Neuronal stem cell (in vitro differentiated cells): ENCODE results near the gene SERINC3.

ENCODE experiments used
- DNase-seq: peaks from one replicate; pipeline ENCODE4 v3.0.0-alpha.2; 2013; ENCODE audit warnings: low spot score
- H2AFZ ChIP-seq: one replicate; pipeline ENCODE4 v1.6.1; 2013; ENCODE audit warnings: mild to moderate bottlenecking, low read length, inconsistent platforms
- H2AK5ac ChIP-seq: 2 replicates; pipeline ENCODE4 v1.6.1; 2013; ENCODE audit warnings: low read depth, mild to moderate bottlenecking, inconsistent platforms, low read length, moderate library complexity, mixed read lengths
- H2BK120ac ChIP-seq: 2 replicates; pipeline ENCODE4 v1.6.1; 2013; ENCODE audit warnings: low read depth, mild to moderate bottlenecking, inconsistent platforms, low read length, moderate library complexity, mixed read lengths
- H2BK12ac ChIP-seq: one replicate; pipeline ENCODE4 v1.6.1; 2013; ENCODE audit warnings: low read length, inconsistent platforms
- H2BK15ac ChIP-seq: 2 replicates; pipeline ENCODE4 v1.6.1; 2013; ENCODE audit warnings: mild to moderate bottlenecking, low read length, inconsistent platforms, mixed read lengths
- H2BK5ac ChIP-seq: one replicate; pipeline ENCODE4 v1.6.1; 2013; ENCODE audit warnings: inconsistent platforms, mild to moderate bottlenecking, low read length, moderate library complexity
- H3K14ac ChIP-seq: one replicate; pipeline ENCODE4 v1.6.1; 2013; ENCODE audit warnings: low read length, inconsistent platforms
- H3K18ac ChIP-seq: 2 replicates; pipeline ENCODE4 v1.6.1; 2013; ENCODE audit warnings: low read length, inconsistent platforms
- H3K23ac ChIP-seq: 2 replicates; pipeline ENCODE4 v1.6.1; 2013; ENCODE audit warnings: low read depth, mild to moderate bottlenecking, mixed read lengths, low read length, inconsistent platforms; ENCODE audit not compliant: poor library complexity
- H3K27ac ChIP-seq: replicated peaks from 3 replicates; pipeline ENCODE4 v1.5.1; 2013; ENCODE audit warnings: low read length, inconsistent platforms
- H3K27me3 ChIP-seq, 3 experiments: 2 replicates each; pipeline ENCODE4 v1.6.1; 2013; ENCODE audit warnings: low read length in 3 of 3, mild to moderate bottlenecking in 2 of 3, inconsistent platforms in 1 of 3, low read depth in 1 of 3, mixed read lengths in 1 of 3, moderate library complexity in 1 of 3; ENCODE audit not compliant: control insufficient read depth in 3 of 3, insufficient read depth in 3 of 3
- H3K36me3 ChIP-seq, 2 donors: replicated peaks in 1 of 2; 2 replicates each; pipeline ENCODE4 v1.6.1; 2013; ENCODE audit warnings: low read length in 2 of 2; ENCODE audit not compliant: control insufficient read depth in 2 of 2, insufficient read depth in 2 of 2
- H3K4ac ChIP-seq: 2 replicates; pipeline ENCODE4 v1.6.1; 2013; ENCODE audit warnings: inconsistent platforms, mild to moderate bottlenecking, low read length, moderate library complexity
- H3K4me1 ChIP-seq, 2 donors: 1 replicate in 1 of 2; 2 replicates in 1 of 2; pipeline ENCODE4 v1.6.1; 2013; ENCODE audit warnings: low read length in 2 of 2, low read depth in 1 of 2; ENCODE audit not compliant: control insufficient read depth in 2 of 2, insufficient read depth in 1 of 2
- H3K4me2 ChIP-seq: one replicate; pipeline ENCODE4 v1.6.1; 2013; ENCODE audit warnings: mild to moderate bottlenecking, low read length, inconsistent platforms; ENCODE audit not compliant: insufficient read depth, poor library complexity, severe bottlenecking
- H3K4me3 ChIP-seq, 2 donors: 2 replicates each; pipeline ENCODE4 v1.5.1; 2013; ENCODE audit warnings: low read length in 2 of 2, mild to moderate bottlenecking in 2 of 2, inconsistent platforms in 1 of 2, moderate library complexity in 1 of 2
- H3K79me1 ChIP-seq: one replicate; pipeline ENCODE4 v1.6.1; 2013; ENCODE audit warnings: low read depth, mild to moderate bottlenecking, inconsistent platforms, low read length, moderate library complexity
- H3K9ac ChIP-seq: one replicate; pipeline ENCODE4 v1.6.1; 2013; ENCODE audit warnings: mild to moderate bottlenecking, low read depth, low read length, inconsistent platforms; ENCODE audit not compliant: poor library complexity
- H3K9me3 ChIP-seq, 2 donors: replicated peaks in 1 of 2; 2 replicates each; pipeline versions ENCODE3 to v1.6.1; 2013; ENCODE audit warnings: low read length in 2 of 2, mild to moderate bottlenecking in 2 of 2, inconsistent platforms in 1 of 2, low read depth in 1 of 2, mixed read lengths in 1 of 2, moderate library complexity in 1 of 2; ENCODE audit not compliant: control insufficient read depth in 2 of 2, insufficient read depth in 1 of 2
- H4K8ac ChIP-seq: one replicate; pipeline ENCODE4 v1.6.1; 2013; ENCODE audit warnings: low read depth, mild to moderate bottlenecking, inconsistent platforms, low read length, moderate library complexity
- H4K91ac ChIP-seq: one replicate; pipeline ENCODE4 v1.6.1; 2013; ENCODE audit warnings: low read length, low read depth, mild to moderate bottlenecking, inconsistent platforms; ENCODE audit not compliant: poor library complexity
- WGBS, 2 donors: extraction: QIAGEN DNeasy Blood & Tissue Kit; methylation state at CpG; one replicate each; pipeline ENCODE4 v1.1.7; 2013; ENCODE audit warnings: missing lambda C conversion rate in 2 of 2, mixed read lengths in 1 of 2; ENCODE audit not compliant: insufficient read length in 2 of 2, insufficient replicate concordance in 1 of 2; ENCODE audit errors: extremely low coverage in 2 of 2; 5-methylcytosine and 5-hydroxymethylcytosine counted together

SERINC3 gene

DNA sequence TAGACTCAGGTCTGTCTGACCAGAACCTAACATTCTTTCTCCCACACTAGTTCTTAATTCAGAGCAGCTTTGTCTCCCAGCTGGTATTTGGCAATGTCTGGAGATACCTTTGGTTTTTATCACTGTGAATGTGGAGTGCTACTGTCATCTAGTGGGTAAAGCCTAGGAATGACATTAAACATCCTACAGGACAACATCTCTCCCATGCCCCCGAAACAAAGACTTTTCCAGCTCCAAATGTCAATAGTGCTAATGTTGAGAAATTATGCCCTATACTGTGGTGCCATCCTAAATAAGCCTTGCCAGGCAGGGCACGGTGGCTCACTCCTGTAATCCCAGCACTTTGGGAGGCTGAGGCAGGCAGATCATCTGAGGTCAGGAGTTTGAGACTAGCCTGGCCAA is 50.4 kb downstream of the SERINC3 start:
- H3K79me1 ChIP-seq: no peaks in the 10 kb centered on the region
- H2AFZ ChIP-seq: no peak overlapping the region
- no peak overlapping the region for H2BK120ac ChIP-seq
- no peak overlapping the region for H3K14ac ChIP-seq
- no peak overlapping the region for H2AK5ac ChIP-seq
- no peak overlapping the region for H3K18ac ChIP-seq
- no CpG with 5 or more reads among the region's 2 CpGs for WGBS, 2 donors
- H2BK5ac ChIP-seq: no peak overlapping the region
- H3K4me1 ChIP-seq: peaks cover 4 to 7% of the 10 kb centered on the region in 2 donors
- no peak overlapping the region for H4K91ac ChIP-seq
- no peak overlapping the region for H3K4me2 ChIP-seq
- H3K4ac ChIP-seq: no peak overlapping the region
- no peak overlapping the region for H4K8ac ChIP-seq
- no peak overlapping the region for H3K27ac ChIP-seq
- H3K36me3 ChIP-seq: no peaks in the 10 kb centered on the region
- no peak overlapping the region for H2BK15ac ChIP-seq
- no peak overlapping the region for H2BK12ac ChIP-seq
- H3K4me3 ChIP-seq: no peak overlapping the region
- no peak overlapping the region for H3K23ac ChIP-seq
- peaks cover 0 to 4% (median 2%) of the 10 kb centered on the region in 3 experiments for H3K27me3 ChIP-seq
- DNase-seq: no peak
- H3K9me3 ChIP-seq: no peaks in the 10 kb centered on the region
- no peak overlapping the region for H3K9ac ChIP-seq

DNA sequence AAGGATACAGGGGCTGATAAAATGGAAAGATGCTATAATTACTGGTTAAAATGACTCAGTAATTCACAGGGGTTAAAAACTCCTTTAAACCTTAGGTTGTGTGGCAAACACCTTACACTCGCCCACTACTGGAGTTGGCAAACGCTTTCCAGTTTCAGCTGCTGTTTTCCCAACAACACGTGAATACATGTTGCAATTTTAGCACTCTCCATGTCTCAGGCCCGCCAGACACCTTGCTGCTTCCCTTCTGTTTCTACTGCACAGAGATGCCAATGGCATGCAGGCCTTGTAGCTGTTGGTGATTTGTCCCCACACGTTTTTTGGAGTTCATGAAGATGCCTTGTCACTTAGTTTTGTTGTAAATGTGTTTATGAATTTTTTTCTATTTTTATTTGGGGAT is 51.5 kb downstream of the SERINC3 start:
- DNase-seq: no peak
- H3K4ac ChIP-seq: no peak overlapping the region
- no peaks in the 10 kb centered on the region for H3K9me3 ChIP-seq
- no peak overlapping the region for H3K27ac ChIP-seq
- H2BK12ac ChIP-seq: no peak overlapping the region
- H3K4me3 ChIP-seq: no peak overlapping the region
- H3K4me1 ChIP-seq: peaks cover 2% of the 10 kb centered on the region in 2 donors
- H3K4me2 ChIP-seq: no peak overlapping the region
- no CpG with 5 or more reads among the region's 5 CpGs for WGBS, 2 donors
- H2AK5ac ChIP-seq: no peak overlapping the region
- no peaks in the 10 kb centered on the region for H3K79me1 ChIP-seq
- peaks cover 0 to 7% (median 2%) of the 10 kb centered on the region in 3 experiments for H3K27me3 ChIP-seq
- H2BK5ac ChIP-seq: no peak overlapping the region
- H2BK15ac ChIP-seq: no peak overlapping the region
- no peak overlapping the region for H2AFZ ChIP-seq
- H2BK120ac ChIP-seq: no peak overlapping the region
- no peak overlapping the region for H3K14ac ChIP-seq
- no peak overlapping the region for H3K23ac ChIP-seq
- no peak overlapping the region for H3K18ac ChIP-seq
- no peak overlapping the region for H3K9ac ChIP-seq
- no peak overlapping the region for H4K91ac ChIP-seq
- H4K8ac ChIP-seq: no peak overlapping the region
- H3K36me3 ChIP-seq: no peaks in the 10 kb centered on the region

DNA sequence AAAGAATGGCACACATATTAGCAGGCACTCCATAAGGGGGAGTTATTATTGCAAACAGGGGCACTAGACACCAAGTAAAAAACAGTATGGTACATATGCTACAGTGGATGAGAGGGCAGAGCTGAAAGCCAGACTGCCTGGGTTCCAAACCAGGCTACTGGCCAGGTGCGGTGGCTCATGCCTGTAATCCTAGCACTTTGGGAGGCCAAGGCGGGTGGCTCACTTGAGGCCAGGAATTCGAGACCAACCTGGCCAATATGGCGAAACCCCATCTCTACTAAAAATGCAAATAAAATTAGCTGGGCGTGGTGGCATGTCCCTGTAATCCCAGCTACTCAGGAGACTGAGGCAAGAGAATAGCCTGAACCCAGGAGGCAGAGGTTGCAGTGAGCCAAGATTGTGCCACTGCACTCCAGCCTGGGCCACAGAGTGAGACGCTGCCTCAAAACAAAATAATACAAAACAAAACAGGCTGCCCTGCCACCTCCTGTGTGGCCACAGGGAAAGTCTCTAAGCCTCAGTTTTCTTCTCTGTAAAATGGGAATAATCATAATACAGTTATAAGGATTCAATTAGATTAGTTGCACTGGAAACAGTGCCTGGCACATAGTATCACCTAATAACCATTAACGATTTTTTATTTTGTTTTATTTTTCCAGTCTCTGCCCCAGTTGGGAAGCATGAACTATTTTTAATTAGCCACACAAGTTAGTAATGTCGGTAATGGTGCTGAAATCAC is 53.7 kb downstream of the SERINC3 start:
- Histone ChIP-seq H2BK12ac (no peak overlapping the region), H2BK5ac (no peak overlapping the region), H2AK5ac (no peak overlapping the region), H2AFZ (no peak overlapping the region), H3K23ac (no peak overlapping the region), H3K79me1 (no peaks in the 10 kb centered on the region), H3K4me3 (no peak overlapping the region), H3K4me1 (peaks cover 0 to 2% of the 10 kb centered on the region in 2 donors), H4K8ac (no peak overlapping the region), H3K36me3 (no peaks in the 10 kb centered on the region), H2BK120ac (no peak overlapping the region), H4K91ac (no peak overlapping the region), H3K9me3 (no peaks in the 10 kb centered on the region), H3K4ac (no peak overlapping the region), H3K14ac (no peak overlapping the region), H3K4me2 (no peak overlapping the region), H2BK15ac (no peak overlapping the region), H3K27me3 (peaks cover 0 to 11% (median 2%) of the 10 kb centered on the region in 3 experiments), H3K18ac (no peak overlapping the region), H3K27ac (no peak overlapping the region), H3K9ac (no peak overlapping the region)
- no CpG with 5 or more reads among the region's 8 CpGs for WGBS, 2 donors
- DNase-seq: no peak

DNA sequence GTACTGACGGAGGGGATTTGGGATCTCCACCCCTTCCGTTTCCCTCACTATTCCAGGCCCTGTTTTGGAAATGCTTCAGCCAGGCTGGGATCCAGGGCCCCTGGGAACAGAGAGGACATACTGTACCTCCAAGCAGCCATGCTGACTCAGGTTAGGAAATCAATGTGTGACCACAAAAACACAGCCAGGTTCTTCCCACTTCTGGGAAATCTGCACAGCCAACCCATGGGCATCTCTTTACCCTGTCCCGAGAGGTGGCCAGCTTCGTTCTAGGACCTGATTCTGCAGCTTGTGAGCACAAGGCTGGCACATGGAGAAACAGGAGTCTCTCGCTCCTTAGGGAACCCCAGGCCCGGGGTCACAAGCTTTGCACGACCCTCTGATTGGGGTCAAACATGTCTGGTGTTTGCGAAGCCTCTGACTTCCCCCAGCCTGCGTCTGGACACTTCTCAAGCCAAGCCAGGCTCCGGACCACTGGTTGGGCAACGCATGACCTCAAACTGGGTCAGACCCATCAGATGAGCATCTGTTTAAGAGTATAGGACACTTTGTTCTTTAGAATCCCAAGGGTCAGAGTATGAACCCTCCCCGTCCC is 54.5 kb downstream of the SERINC3 start:
- H3K9ac ChIP-seq: no peak overlapping the region
- H3K23ac ChIP-seq: no peak overlapping the region
- no peak overlapping the region for H4K8ac ChIP-seq
- no peak overlapping the region for H2BK120ac ChIP-seq
- H3K18ac ChIP-seq: no peak overlapping the region
- no peak overlapping the region for H2BK15ac ChIP-seq
- H3K4me2 ChIP-seq: no peak overlapping the region
- no peak for DNase-seq
- H3K4me1 ChIP-seq: peaks cover 0 to 2% of the 10 kb centered on the region in 2 donors
- no peak overlapping the region for H3K4ac ChIP-seq
- no peak overlapping the region for H3K14ac ChIP-seq
- peak overlapping the region; percentile 22 for H2AK5ac ChIP-seq
- no peaks in the 10 kb centered on the region for H3K9me3 ChIP-seq
- WGBS, 2 donors: no CpG with 5 or more reads among the region's 12 CpGs
- H3K36me3 ChIP-seq: no peaks in the 10 kb centered on the region
- H2AFZ ChIP-seq: peak overlapping the region; percentile 66
- H4K91ac ChIP-seq: no peak overlapping the region
- no peak overlapping the region for H3K27ac ChIP-seq
- no peaks in the 10 kb centered on the region for H3K79me1 ChIP-seq
- H3K27me3 ChIP-seq: peaks cover 0 to 7% (median 2%) of the 10 kb centered on the region in 3 experiments
- H2BK5ac ChIP-seq: no peak overlapping the region
- no peak overlapping the region for H3K4me3 ChIP-seq
- no peak overlapping the region for H2BK12ac ChIP-seq
